GM23338 (cell line): ENCODE results near the gene TEX53. TPM values are rescaled to one million over a fixed set of nuclear protein-coding genes. Genes with fewer than 3 reads are reported as not detected.

Experiments used
- ATAC-seq: fragments of 200-7000 bp; cut with Tn5 transposase; 3 replicates; pipeline ENCODE4 v1.9.1; 2020
- DNase-seq: peaks from one replicate; pipeline ENCODE4 v3.0.0-alpha.2; 2015; ENCODE audit warnings: low spot score
- H2AFZ ChIP-seq: fragments of 200-600 bp; sonication (generic); 2 replicates; pipeline ENCODE4 v1.8.0; 2016; ENCODE audit warnings: antibody characterized with exemption, mild to moderate bottlenecking, moderate library complexity
- H3F3A ChIP-seq: fragments of 200-600 bp; sonication (generic); replicated peaks from 2 replicates; pipeline ENCODE4 v1.8.0; 2017; ENCODE audit warnings: antibody characterized with exemption, mixed run types, low read depth
- H3K27ac ChIP-seq: fragments of 200-600 bp; sonication (generic); 2 replicates; pipeline ENCODE4 v1.6.1; 2016; ENCODE audit warnings: low read depth
- H3K27me3 ChIP-seq: fragments of 200-600 bp; sonication (generic); 2 replicates; pipeline ENCODE4 v1.8.0; 2016; ENCODE audit warnings: mild to moderate bottlenecking, mixed run types, moderate library complexity; ENCODE audit not compliant: insufficient read depth
- H3K36me3 ChIP-seq: fragments of 200-600 bp; sonication (generic); 2 replicates; pipeline ENCODE4 v1.8.0; 2016; ENCODE audit warnings: mild to moderate bottlenecking; ENCODE audit not compliant: insufficient read depth
- H3K4me1 ChIP-seq: fragments of 200-600 bp; sonication (generic); 2 replicates; pipeline ENCODE4 v1.8.0; 2016; ENCODE audit warnings: mild to moderate bottlenecking, moderate library complexity; ENCODE audit not compliant: insufficient read depth
- H3K4me2 ChIP-seq: fragments of 200-600 bp; sonication (generic); 2 replicates; pipeline ENCODE4 v1.7.1; 2017; ENCODE audit warnings: mixed run types
- H3K4me3 ChIP-seq: fragments of 200-600 bp; sonication (generic); 2 replicates; pipeline ENCODE4 v1.6.1; 2016; ENCODE audit warnings: mixed run types
- H3K79me2 ChIP-seq: fragments of 200-600 bp; sonication (generic); replicated peaks from 2 replicates; pipeline ENCODE4 v1.8.0; 2017; ENCODE audit warnings: mild to moderate bottlenecking; ENCODE audit not compliant: insufficient read depth
- H3K9me2 ChIP-seq: fragments of 200-600 bp; sonication (generic); 2 replicates; pipeline ENCODE4 v1.8.0; 2017; ENCODE audit not compliant: insufficient read depth
- H4K20me1 ChIP-seq: fragments of 200-600 bp; sonication (generic); replicated peaks from 2 replicates; pipeline ENCODE4 v1.8.0; 2017; ENCODE audit warnings: mild to moderate bottlenecking; ENCODE audit not compliant: insufficient read depth
- H3K27ac Mint-ChIP-seq: 2 replicates; pipeline ENCODE4 v1.8.0; 2020; ENCODE audit warnings: inconsistent platforms, mild to moderate bottlenecking, moderate library complexity, mixed read lengths
- H3K27me3 Mint-ChIP-seq: 3 replicates; pipeline ENCODE4 v1.8.0; 2022; ENCODE audit warnings: low read depth, mild to moderate bottlenecking, moderate library complexity, mixed read lengths, inconsistent platforms; ENCODE audit not compliant: insufficient read depth, poor library complexity
- H3K36me3 Mint-ChIP-seq: 3 replicates; pipeline ENCODE4 v1.8.0; 2021; ENCODE audit warnings: low read depth, mild to moderate bottlenecking, inconsistent platforms, moderate library complexity, mixed read lengths
- H3K4me1 Mint-ChIP-seq: 3 replicates; pipeline ENCODE4 v1.8.0; 2020; ENCODE audit warnings: mild to moderate bottlenecking, inconsistent platforms, mixed read lengths
- H3K4me3 Mint-ChIP-seq: 3 replicates; pipeline ENCODE4 v1.8.0; 2021; ENCODE audit warnings: moderate library complexity, mild to moderate bottlenecking, inconsistent platforms, mixed read lengths
- H3K9me3 Mint-ChIP-seq: 3 replicates; pipeline ENCODE4 v1.8.0; 2020; ENCODE audit warnings: moderate library complexity, mild to moderate bottlenecking, inconsistent platforms, mixed read lengths
- CREB1 ChIP-seq: fragments of 250-450 bp; sonication (Bioruptor Pico); IDR thresholded peaks from 2 replicates; pipeline ENCODE4 v1.5.0; 2020; ENCODE audit warnings: low read depth, mild to moderate bottlenecking, moderate library complexity
- ETS1 ChIP-seq: IDR thresholded peaks from 2 replicates; pipeline ENCODE4 v1.6.1; 2016; ENCODE audit warnings: antibody characterized with exemption
- EZH2 ChIP-seq: fragments of 200-600 bp; sonication (generic); IDR thresholded peaks from one replicate; pipeline ENCODE4 v1.8.0; 2017; ENCODE audit warnings: antibody characterized with exemption, mild to moderate bottlenecking, low read depth; ENCODE audit not compliant: unreplicated experiment
- JUNB ChIP-seq: IDR thresholded peaks from one replicate; pipeline ENCODE4 v1.6.1; 2016; ENCODE audit warnings: antibody characterized with exemption; ENCODE audit not compliant: unreplicated experiment
- NANOG ChIP-seq: IDR thresholded peaks from 2 replicates; pipeline ENCODE4 v1.6.1; 2016; ENCODE audit warnings: antibody characterized with exemption, borderline replicate concordance
- POLR2AphosphoS5 ChIP-seq: IDR thresholded peaks from 2 replicates; pipeline ENCODE4 v1.6.1; 2016; ENCODE audit warnings: antibody characterized with exemption, low read depth
- STAT1 ChIP-seq: IDR thresholded peaks from one replicate; pipeline ENCODE4 v1.6.1; 2016; ENCODE audit warnings: antibody characterized with exemption; ENCODE audit not compliant: unreplicated experiment
- ZNF114 ChIP-seq: fragments of 250-450 bp; sonication (Bioruptor Pico); IDR thresholded peaks from 2 replicates; pipeline ENCODE4 v1.5.0; 2020; ENCODE audit warnings: mild to moderate bottlenecking, moderate library complexity
- ZNF331 ChIP-seq: fragments of 250-450 bp; sonication (Bioruptor Pico); IDR thresholded peaks from 2 replicates; pipeline ENCODE4 v1.5.0; 2020; ENCODE audit warnings: low read depth, mild to moderate bottlenecking, moderate library complexity
- polyA plus RNA-seq: library from polyadenylated mRNA; unstranded; fragments of >200 nt; fragmentation: Nextera tagmentation; extraction: Ambion mirVana; gene quantifications from 2 replicates; pipeline ENCODE4 v1.2.1, GENCODE V29; 2016
- total RNA-seq: library from RNA; depleted of rRNA; stranded (reverse); fragments of >200 nt; shearing (Covaris generic); gene quantifications from 2 replicates; pipeline ENCODE4 v1.2.3, GENCODE V29; 2014
- TF ChIP-seq, protein P1 (sequence below), 2 experiments: fragments of 200-600 bp in 1 of 2; sonication (generic) in 1 of 2; conservative IDR thresholded peaks; 2 replicates each; pipeline versions ENCODE4 v1.5.1 to v1.6.1; 2016 to 2017; ENCODE audit warnings: antibody characterized with exemption in 2 of 2, low read depth in 2 of 2, mild to moderate bottlenecking in 2 of 2, moderate library complexity in 1 of 2
- TF ChIP-seq, protein P2 (sequence below): IDR thresholded peaks from one replicate; pipeline ENCODE4 v1.6.1; 2018; ENCODE audit warnings: antibody characterized with exemption; ENCODE audit not compliant: unreplicated experiment

Gene TEX53
- total and polyA plus RNA-seq, 2 experiments from 2014 or later: not detected

GRCh38 chr9:114655689-114656088 is 1.9 kb downstream of the TEX53 start (continued):
- TF ChIP-seq ETS1: no peak

DNA sequence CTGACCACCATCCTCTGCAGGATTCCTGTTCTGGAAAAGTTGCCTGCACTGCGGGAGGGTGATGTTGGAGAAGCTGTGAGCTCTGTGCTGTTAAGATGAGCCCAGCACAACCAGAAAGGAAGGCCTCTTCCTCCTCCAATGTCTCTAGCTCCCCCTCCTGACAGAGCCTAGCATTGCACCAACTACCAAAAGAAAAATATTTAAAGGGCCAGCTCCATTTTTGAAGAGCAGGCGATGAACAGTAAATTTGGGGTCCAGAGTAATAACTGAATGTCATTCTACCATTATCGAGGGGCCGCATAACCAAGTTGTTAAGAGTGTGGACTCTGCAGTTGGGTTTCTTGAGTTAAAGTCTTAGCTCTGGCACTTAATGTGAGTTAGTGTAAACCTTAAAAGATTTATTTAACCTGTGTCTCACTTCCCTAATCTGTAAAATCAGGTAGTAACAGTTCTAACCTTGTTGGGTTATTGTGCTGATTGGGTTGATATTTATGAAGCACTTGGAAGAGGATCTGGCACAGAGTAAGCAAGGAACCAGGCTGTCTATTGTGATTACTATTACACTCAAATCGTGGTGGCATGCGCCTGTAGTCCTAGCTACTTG is 3.9 kb downstream of the TEX53 start:
- Mint-ChIP-seq H3K27ac (no peak overlapping the region), H3K9me3 (no peaks in the 10 kb centered on the region), H3K4me3 (no peak overlapping the region), H3K4me1 (peaks cover 12% of the 10 kb centered on the region), H3K36me3 (no peaks in the 10 kb centered on the region), H3K27me3 (peaks cover 2% of the 10 kb centered on the region)
- H3K79me2 ChIP-seq: no peaks in the 10 kb centered on the region
- TF ChIP-seq, protein P1, sequence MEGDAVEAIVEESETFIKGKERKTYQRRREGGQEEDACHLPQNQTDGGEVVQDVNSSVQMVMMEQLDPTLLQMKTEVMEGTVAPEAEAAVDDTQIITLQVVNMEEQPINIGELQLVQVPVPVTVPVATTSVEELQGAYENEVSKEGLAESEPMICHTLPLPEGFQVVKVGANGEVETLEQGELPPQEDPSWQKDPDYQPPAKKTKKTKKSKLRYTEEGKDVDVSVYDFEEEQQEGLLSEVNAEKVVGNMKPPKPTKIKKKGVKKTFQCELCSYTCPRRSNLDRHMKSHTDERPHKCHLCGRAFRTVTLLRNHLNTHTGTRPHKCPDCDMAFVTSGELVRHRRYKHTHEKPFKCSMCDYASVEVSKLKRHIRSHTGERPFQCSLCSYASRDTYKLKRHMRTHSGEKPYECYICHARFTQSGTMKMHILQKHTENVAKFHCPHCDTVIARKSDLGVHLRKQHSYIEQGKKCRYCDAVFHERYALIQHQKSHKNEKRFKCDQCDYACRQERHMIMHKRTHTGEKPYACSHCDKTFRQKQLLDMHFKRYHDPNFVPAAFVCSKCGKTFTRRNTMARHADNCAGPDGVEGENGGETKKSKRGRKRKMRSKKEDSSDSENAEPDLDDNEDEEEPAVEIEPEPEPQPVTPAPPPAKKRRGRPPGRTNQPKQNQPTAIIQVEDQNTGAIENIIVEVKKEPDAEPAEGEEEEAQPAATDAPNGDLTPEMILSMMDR (conservative IDR thresholded peaks at IDR 0.05; ENCODE audit: low read depth in 2 of 2): peak; percentile 90 to 96
- TF ChIP-seq STAT1: no peak
- peaks cover 4% of the 10 kb centered on the region; the same call in 1 of the 2 replicates for H3K4me1 ChIP-seq
- no peak overlapping the region for H3K4me2 ChIP-seq
- H2AFZ ChIP-seq: no peak overlapping the region
- H3F3A ChIP-seq: no peaks in the 10 kb centered on the region
- H3K9me2 ChIP-seq: no peaks in the 10 kb centered on the region
- no peak overlapping the region for H3K27ac ChIP-seq
- H4K20me1 ChIP-seq: no peaks in the 10 kb centered on the region; the same call in 1 of the 2 replicates
- H3K36me3 ChIP-seq: no peaks in the 10 kb centered on the region
- no peaks in the 10 kb centered on the region for H3K27me3 ChIP-seq
- DNase-seq (peak; percentile 90), ATAC-seq (peak; percentile 96)
- no peak overlapping the region for H3K4me3 ChIP-seq

- H3K36me3 Mint-ChIP-seq: peaks cover 3% of the 10 kb centered on the region; the same call in 1 of the 3 replicates
- Histone ChIP-seq H3K4me3 (no peak overlapping the region), H3F3A (no peaks in the 10 kb centered on the region), H3K27me3 (no peaks in the 10 kb centered on the region), H3K4me1 (peaks cover 4% of the 10 kb centered on the region; the same call in 1 of the 2 replicates), H4K20me1 (no peaks in the 10 kb centered on the region; the same call in 1 of the 2 replicates), H3K79me2 (no peaks in the 10 kb centered on the region), H2AFZ (no peak overlapping the region), H3K4me2 (no peak overlapping the region), H3K9me2 (no peaks in the 10 kb centered on the region), H3K36me3 (no peaks in the 10 kb centered on the region), H3K27ac (no peak overlapping the region)
- H3K27me3 Mint-ChIP-seq: peaks cover 2% of the 10 kb centered on the region
- H3K27ac Mint-ChIP-seq: no peak overlapping the region
- DNase-seq (no peak), ATAC-seq (peak; percentile 30; the same call in 2 of the 3 replicates)
- H3K9me3 Mint-ChIP-seq: no peaks in the 10 kb centered on the region
- H3K4me3 Mint-ChIP-seq: no peak overlapping the region
- peaks cover 12% of the 10 kb centered on the region for H3K4me1 Mint-ChIP-seq
- TF ChIP-seq EZH2: no peak
- no peak for TF ChIP-seq CREB1
- TF ChIP-seq ZNF331 (CRISPR knock-in tag): no peak
- TF ChIP-seq ETS1: no peak
- TF ChIP-seq NANOG: no peak
- no peak for TF ChIP-seq STAT1
- no peak for TF ChIP-seq POLR2AphosphoS5
- no peak for TF ChIP-seq ZNF114 (CRISPR knock-in tag)
- TF ChIP-seq JUNB: no peak
- TF ChIP-seq, protein P2, sequence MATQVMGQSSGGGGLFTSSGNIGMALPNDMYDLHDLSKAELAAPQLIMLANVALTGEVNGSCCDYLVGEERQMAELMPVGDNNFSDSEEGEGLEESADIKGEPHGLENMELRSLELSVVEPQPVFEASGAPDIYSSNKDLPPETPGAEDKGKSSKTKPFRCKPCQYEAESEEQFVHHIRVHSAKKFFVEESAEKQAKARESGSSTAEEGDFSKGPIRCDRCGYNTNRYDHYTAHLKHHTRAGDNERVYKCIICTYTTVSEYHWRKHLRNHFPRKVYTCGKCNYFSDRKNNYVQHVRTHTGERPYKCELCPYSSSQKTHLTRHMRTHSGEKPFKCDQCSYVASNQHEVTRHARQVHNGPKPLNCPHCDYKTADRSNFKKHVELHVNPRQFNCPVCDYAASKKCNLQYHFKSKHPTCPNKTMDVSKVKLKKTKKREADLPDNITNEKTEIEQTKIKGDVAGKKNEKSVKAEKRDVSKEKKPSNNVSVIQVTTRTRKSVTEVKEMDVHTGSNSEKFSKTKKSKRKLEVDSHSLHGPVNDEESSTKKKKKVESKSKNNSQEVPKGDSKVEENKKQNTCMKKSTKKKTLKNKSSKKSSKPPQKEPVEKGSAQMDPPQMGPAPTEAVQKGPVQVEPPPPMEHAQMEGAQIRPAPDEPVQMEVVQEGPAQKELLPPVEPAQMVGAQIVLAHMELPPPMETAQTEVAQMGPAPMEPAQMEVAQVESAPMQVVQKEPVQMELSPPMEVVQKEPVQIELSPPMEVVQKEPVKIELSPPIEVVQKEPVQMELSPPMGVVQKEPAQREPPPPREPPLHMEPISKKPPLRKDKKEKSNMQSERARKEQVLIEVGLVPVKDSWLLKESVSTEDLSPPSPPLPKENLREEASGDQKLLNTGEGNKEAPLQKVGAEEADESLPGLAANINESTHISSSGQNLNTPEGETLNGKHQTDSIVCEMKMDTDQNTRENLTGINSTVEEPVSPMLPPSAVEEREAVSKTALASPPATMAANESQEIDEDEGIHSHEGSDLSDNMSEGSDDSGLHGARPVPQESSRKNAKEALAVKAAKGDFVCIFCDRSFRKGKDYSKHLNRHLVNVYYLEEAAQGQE: no peak
Measured at GRCh38 chr9:114652776-114653555, 4.6 kb downstream of the TEX53 start.
